Smooth muscle cell (in vitro differentiated cells): Measurements from ENCODE around the gene AIRE. TPM values are rescaled to one million over a fixed set of nuclear protein-coding genes. Genes with fewer than 3 reads are reported as not detected.
A peak's percentile ranks its signal among the peaks of the same experiment; 100 is the strongest.

ENCODE experiments used
- DNase-seq: peaks from one replicate; lab custom pipeline; 2025; ENCODE audit not compliant: unreplicated experiment; lab: John Stamatoyannopoulos, UW
- H2AFZ ChIP-seq: fragments of 200-600 bp; sonication (generic); 2 replicates; pipeline ENCODE4 v1.6.0; 2016; ENCODE audit warnings: antibody characterized with exemption, low read depth, mild to moderate bottlenecking
- H3F3A ChIP-seq: fragments of 200-600 bp; sonication (generic); 2 replicates; pipeline ENCODE4 v1.6.0; 2017; ENCODE audit warnings: antibody characterized with exemption, low read depth
- H3K27ac ChIP-seq: fragments of 200-600 bp; sonication (generic); 2 replicates; pipeline ENCODE4 v1.5.1; 2016; ENCODE audit warnings: low read depth, mild to moderate bottlenecking
- H3K27me3 ChIP-seq: fragments of 200-600 bp; sonication (generic); 2 replicates; pipeline ENCODE4 v1.6.1; 2016; ENCODE audit warnings: low read depth, mild to moderate bottlenecking
- H3K36me3 ChIP-seq: fragments of 200-600 bp; sonication (generic); 2 replicates; pipeline ENCODE4 v1.5.1; 2016; ENCODE audit warnings: low read depth
- H3K4me1 ChIP-seq: fragments of 200-600 bp; sonication (generic); 2 replicates; pipeline ENCODE4 v1.5.1; 2016; ENCODE audit warnings: low read depth
- H3K4me2 ChIP-seq: fragments of 200-600 bp; sonication (generic); 2 replicates; pipeline ENCODE4 v1.6.0; 2016; ENCODE audit warnings: mild to moderate bottlenecking
- H3K4me3 ChIP-seq: fragments of 200-600 bp; sonication (generic); 2 replicates; pipeline ENCODE4 v1.5.1; 2016; ENCODE audit warnings: mild to moderate bottlenecking
- H3K79me2 ChIP-seq: fragments of 200-600 bp; sonication (generic); 2 replicates; pipeline ENCODE4 v1.6.0; 2016; ENCODE audit warnings: low read depth, mild to moderate bottlenecking
- H3K9ac ChIP-seq: fragments of 200-600 bp; sonication (generic); 2 replicates; pipeline ENCODE4 v1.6.0; 2016; ENCODE audit warnings: low read depth
- H3K9me3 ChIP-seq: fragments of 200-600 bp; sonication (generic); replicated peaks from 2 replicates; pipeline ENCODE4 v1.5.1; 2016; ENCODE audit warnings: low read depth
- H4K20me1 ChIP-seq: fragments of 200-600 bp; sonication (generic); 2 replicates; pipeline ENCODE4 v1.6.0; 2016; ENCODE audit warnings: low read depth
- WGBS: methylation state at CpG from one replicate; pipeline ENCODE4 v1.1.7; 2016; ENCODE audit warnings: low lambda C conversion rate; 5-methylcytosine and 5-hydroxymethylcytosine counted together
- polyA plus RNA-seq: library from polyadenylated mRNA; unstranded; fragments of >200 nt; fragmentation: Nextera tagmentation; extraction: Ambion mirVana; gene quantifications from 2 replicates; pipeline ENCODE4 v1.2.1, GENCODE V29; 2016
- total RNA-seq: library from RNA; depleted of rRNA; stranded (reverse); fragments of >200 nt; gene quantifications from 2 replicates; pipeline ENCODE4 v1.2.3, GENCODE V29; 2014
- TF ChIP-seq, protein P1 (sequence below): fragments of 200-600 bp; sonication (generic); IDR thresholded peaks from 2 replicates; pipeline ENCODE4 v1.5.1; 2017; ENCODE audit warnings: borderline replicate concordance, mild to moderate bottlenecking, antibody characterized with exemption; ENCODE audit not compliant: insufficient read depth, poor library complexity, severe bottlenecking

AIRE gene
- total and polyA plus RNA-seq, 2 experiments from 2014 or later = 0.27 to 1.1 TPM

DNA sequence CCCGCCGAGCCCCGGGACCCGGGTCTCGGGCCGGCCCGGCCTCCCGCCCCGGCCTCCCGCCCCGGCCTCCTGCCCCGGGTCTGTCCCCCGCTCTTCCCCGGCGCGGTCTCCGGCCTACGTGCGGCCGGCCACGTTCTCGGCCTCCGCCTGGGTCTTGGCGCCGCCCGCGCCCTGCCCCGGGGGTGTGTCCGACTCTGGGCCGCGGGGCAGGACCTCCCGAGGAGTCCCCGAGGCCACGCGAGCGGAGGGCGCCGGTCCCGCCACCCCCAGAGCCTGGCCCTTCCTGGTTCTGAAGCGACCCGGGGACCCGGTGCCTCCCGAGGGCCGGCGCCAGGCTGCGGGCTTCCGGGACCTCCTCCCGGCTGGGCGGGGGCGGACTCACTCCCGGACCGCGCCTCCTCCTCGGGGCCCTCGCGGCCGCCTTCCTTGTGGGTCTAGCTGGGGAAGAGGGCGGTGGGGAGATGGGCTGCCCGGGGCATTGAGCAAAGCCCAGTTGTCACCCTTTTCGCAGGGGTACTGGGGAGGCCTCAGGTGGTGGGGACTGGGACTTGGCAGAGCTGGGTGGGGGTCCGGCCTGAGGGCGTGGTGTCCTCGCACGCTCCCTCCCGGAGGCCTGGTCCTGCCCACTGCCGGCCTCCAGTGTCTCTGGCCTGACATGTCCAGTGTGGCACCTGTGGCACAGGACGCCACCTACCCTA, 14.7 kb downstream of the AIRE start:
- Histone ChIP-seq H3K79me2 (peaks cover 44% of the 10 kb centered on the region), H3K36me3 (no peaks in the 10 kb centered on the region), H2AFZ (peak overlapping the region; percentile 75)

GRCh38 chr21:44301141-44301540, 15.5 kb downstream of the AIRE start:
- TF ChIP-seq, protein P1, sequence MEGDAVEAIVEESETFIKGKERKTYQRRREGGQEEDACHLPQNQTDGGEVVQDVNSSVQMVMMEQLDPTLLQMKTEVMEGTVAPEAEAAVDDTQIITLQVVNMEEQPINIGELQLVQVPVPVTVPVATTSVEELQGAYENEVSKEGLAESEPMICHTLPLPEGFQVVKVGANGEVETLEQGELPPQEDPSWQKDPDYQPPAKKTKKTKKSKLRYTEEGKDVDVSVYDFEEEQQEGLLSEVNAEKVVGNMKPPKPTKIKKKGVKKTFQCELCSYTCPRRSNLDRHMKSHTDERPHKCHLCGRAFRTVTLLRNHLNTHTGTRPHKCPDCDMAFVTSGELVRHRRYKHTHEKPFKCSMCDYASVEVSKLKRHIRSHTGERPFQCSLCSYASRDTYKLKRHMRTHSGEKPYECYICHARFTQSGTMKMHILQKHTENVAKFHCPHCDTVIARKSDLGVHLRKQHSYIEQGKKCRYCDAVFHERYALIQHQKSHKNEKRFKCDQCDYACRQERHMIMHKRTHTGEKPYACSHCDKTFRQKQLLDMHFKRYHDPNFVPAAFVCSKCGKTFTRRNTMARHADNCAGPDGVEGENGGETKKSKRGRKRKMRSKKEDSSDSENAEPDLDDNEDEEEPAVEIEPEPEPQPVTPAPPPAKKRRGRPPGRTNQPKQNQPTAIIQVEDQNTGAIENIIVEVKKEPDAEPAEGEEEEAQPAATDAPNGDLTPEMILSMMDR = no peak
- peaks cover 57% of the 10 kb centered on the region for H4K20me1 ChIP-seq
- no peak overlapping the region for H3K27ac ChIP-seq

More for the DNA sequence above, 14.7 kb downstream of the AIRE start:
- Histone ChIP-seq H3K4me1 (peaks cover 14% of the 10 kb centered on the region), H3F3A (no peaks in the 10 kb centered on the region), H3K9me3 (no peaks in the 10 kb centered on the region), H3K9ac (peak overlapping the region; percentile 74), H3K4me3 (peak overlapping the region; percentile 82), H3K27ac (peak overlapping the region; percentile 16), H4K20me1 (peaks cover 50% of the 10 kb centered on the region), H3K27me3 (no peaks in the 10 kb centered on the region), H3K4me2 (peak overlapping the region; percentile 100)
- peak; percentile 35 for DNase-seq
- TF ChIP-seq, protein P1 = no peak
- under 1% methylated on average over 35 of the region's 67 CpGs for WGBS

DNA sequence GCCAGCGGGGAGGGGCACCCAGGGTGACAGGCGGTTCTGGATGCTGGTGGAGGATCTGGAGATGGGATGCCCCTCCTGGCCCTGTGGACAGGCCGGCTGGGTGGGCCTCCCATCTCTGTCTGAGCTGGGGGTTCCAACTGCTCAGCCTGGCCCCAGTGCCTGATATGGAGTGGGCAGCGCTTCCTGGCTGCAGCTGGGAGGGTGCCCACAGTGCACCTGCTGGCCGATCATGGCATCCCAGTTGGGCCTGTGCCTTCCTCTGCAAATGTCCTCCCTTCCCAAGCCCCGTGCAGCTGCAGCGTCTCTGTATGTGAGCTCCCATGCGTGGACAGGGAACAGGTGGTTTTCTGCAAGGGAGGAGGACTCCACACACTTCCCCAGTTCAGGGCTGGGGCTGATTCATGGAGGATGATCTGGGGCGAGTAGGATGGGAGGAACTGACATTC, 16.3 kb downstream of the AIRE start:
- TF ChIP-seq, protein P1 = no peak
- 95% methylated on average over 9 of the region's 9 CpGs for WGBS
- H4K20me1 ChIP-seq = peaks cover 65% of the 10 kb centered on the region
- no peak overlapping the region for H3K27ac ChIP-seq
- peaks cover 14% of the 10 kb centered on the region for H3K4me1 ChIP-seq
- H3K36me3 ChIP-seq = no peaks in the 10 kb centered on the region
- no peaks in the 10 kb centered on the region for H3K9me3 ChIP-seq
- DNase-seq = no peak
- H3K27me3 ChIP-seq = no peaks in the 10 kb centered on the region
- no peak overlapping the region for H2AFZ ChIP-seq
- peaks cover 53% of the 10 kb centered on the region for H3K79me2 ChIP-seq
- H3K4me3 ChIP-seq = no peak overlapping the region
- H3K9ac ChIP-seq = no peak overlapping the region
- no peak overlapping the region for H3K4me2 ChIP-seq
- no peaks in the 10 kb centered on the region for H3F3A ChIP-seq

More at GRCh38 chr21:44301141-44301540, 15.5 kb downstream of the AIRE start:
- H2AFZ ChIP-seq = no peak overlapping the region
- no peaks in the 10 kb centered on the region for H3K36me3 ChIP-seq
- peak overlapping the region; percentile 100 for H3K4me2 ChIP-seq
- H3K4me1 ChIP-seq = peaks cover 14% of the 10 kb centered on the region
- no peaks in the 10 kb centered on the region for H3K9me3 ChIP-seq
- H3K27me3 ChIP-seq = no peaks in the 10 kb centered on the region
- peak overlapping the region; percentile 82 for H3K4me3 ChIP-seq
- DNase-seq = no peak
- WGBS = 86% methylated on average over 13 of the region's 13 CpGs
- no peaks in the 10 kb centered on the region for H3F3A ChIP-seq
- H3K79me2 ChIP-seq = peaks cover 51% of the 10 kb centered on the region
- H3K9ac ChIP-seq = no peak overlapping the region
